GM15510 (cell line): ENCODE results near the gene ETV1.

ENCODE experiments used
- POLR2A ChIP-seq: IDR thresholded peaks from 3 replicates; pipeline ENCODE4 v1.6.1; 2011; ENCODE audit warnings: borderline replicate concordance; ENCODE audit not compliant: insufficient read length; ENCODE audit errors: extremely low read depth

The ETV1 gene

DNA sequence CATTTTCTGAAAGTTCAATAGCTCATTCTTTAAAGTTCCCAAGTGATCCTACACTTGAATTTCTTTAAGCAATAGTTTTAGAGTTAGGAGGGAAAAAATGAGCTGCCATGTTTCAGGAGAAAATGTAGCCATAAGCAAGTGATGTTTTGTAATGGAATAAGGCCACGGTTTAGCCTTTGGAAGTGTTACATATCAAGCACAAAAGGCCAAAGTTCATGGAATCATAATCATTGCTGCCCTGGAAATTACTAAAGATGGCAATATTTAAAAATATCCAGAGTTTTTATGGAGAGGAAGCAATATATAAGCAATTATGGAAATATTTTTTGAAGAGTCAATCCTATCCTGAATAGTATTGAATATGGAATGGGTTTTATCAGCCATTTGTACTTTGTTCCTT is 68.4 kb downstream of the ETV1 start:
- no peak for TF ChIP-seq POLR2A

DNA sequence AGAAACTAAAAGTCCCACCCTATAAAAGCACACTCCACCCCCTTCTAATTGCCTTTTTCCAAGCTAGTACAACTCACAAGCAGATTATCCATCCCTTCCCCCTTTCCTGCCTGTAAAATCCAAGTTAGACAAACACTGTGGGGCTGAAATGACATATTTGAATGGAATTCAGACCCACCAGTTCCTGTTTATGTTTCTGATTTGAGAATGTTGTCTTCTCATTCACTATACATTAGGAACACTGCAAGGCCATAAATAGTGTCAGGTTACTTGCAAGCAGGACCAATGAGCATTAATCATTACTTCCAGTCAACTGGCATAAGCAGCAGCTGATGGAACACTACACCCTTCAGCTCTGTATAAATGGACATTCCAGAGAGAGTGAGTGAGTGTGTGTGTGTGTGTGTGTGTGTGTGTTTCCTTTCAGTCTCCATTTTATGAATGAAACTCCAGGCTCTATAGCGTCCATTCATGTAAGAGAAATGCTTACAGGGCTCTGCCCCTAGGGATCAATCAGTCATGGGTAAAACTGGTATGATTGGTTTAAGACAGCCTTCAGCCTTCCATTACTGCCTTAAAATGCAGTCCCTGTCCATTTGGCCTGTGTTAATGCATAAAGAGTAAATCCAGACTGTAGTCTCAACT is 69.3 kb downstream of the ETV1 start:
- TF ChIP-seq POLR2A: no peak

DNA sequence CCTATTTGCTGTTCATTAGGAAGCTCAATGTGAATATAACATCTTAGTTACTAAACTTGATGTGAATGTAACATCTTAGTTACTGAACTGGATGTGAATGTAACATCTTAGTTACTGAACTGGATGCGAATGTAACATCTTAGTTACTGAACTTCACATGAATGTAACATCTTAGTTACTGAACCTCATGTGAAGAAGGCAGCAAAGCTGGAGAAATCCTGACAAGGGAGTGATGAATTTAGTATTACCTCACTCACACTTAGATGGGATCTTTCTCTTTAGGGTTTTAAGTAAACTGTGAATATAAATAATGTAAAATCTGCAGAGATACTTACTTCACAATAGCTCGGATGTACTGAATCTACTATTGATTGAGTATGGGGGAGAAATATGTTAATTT is 73.6 kb downstream of the ETV1 start:
- no peak for TF ChIP-seq POLR2A

DNA sequence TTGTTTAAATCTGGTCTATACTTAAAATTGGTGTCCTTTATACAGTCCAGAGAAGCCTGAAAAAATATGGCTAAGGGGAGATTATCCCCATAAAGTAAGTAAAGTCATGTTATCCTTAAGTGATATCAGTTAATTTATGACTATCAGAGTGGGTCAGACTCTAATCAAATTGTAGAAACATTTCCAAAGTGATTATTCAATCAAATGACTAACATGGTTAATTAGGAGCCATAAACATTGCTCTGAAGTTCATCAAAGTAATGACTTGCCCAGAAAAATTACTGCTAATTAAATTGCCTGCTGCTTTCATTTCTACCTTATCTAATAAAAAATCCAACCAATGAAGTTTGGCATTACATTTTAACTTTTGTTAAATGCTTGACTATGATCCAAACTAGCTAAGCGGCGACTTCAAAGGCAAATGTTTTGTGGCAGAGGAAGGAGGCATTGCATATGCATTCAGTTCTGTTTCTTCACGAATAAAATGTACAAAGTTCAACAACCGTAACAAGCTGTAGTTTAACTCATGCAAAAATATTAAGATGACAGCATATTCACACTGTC is 76.7 kb downstream of the ETV1 start:
- no peak for TF ChIP-seq POLR2A

DNA sequence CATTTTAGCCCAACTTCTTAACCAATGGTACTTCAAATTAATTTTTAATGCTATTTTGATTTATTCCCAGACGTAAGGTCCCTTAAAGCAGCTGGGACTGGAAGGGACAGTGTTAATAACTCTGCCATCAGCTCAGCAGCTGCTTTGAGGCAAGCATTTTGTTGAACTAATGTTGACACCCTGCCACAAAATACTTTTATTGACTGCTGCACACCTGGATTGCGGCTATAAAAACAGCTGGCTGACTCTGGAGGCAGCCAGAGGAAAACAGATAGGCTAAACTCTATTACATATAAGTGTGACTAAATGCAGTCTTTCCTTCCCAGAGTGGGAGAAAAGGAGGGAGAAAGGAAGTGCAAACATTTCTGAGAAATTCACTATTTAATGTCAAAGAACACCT is 77.6 kb downstream of the ETV1 start:
- TF ChIP-seq POLR2A: no peak

DNA sequence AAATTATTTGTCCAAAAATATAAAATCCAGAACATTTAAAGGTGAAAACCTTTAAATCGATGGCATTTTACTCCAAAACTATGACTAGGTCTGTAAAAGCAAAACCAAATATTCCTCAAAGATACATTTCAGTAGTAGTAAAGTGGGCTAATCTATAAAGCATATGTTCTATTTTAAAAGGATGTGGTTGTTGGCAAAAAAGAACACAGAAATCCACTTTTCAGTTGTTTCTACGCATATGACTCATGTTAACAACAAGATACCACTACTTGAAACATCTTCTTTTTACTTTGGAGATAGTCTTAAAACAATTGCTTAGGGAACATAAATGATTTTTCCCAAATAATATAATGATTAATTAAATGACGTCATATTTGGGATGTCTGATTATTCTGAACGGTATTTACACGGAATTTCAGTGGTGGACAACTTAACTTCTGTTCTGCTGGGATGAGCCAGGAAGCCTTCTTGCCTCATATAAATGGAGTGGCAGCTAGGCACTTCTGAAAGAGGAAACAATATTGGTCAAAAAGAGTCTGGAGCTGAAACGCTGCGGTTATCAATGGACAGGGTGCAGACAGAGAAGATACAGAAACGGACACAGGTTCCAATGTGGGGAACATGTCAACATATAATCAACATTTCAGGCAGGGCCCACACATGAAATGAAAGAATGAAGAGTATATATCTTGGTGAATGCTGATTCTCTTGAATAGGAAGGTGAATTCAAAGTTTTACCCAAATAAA is 78.5 kb downstream of the ETV1 start:
- no peak for TF ChIP-seq POLR2A

DNA sequence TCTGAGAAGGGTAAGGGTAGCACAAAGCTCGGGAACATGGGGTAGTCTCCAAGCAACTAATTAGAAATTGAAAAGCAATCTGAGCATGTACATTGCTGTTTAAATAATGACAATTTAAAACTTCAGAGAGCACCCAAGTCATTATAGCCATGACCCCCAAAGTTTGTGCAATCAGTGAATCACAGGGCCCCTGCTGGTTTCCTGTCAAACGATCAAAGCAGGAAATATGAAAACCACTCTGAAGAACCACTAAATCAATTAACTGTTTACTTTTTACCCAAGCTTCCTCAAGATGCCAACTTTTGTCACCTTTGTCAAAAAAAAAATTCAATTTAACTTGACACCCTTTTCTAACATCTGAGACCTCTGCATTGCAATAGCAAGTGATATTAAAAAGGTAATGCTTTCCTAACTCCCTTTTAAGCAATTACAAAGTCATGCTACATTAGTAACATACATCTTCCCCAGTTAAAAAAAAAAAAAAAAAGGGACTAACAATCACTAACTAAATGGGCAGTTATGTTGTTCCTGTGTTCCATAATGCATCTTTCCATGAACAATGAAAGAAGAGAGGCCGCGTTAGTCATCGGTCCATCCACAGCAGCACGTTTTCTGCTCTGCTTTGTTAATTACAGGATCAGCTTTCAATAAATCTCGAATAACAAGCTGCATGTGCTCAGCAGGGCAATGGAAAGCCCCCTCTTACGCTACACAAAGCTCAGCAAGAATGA is 80.6 kb downstream of the ETV1 start:
- no peak for TF ChIP-seq POLR2A

DNA sequence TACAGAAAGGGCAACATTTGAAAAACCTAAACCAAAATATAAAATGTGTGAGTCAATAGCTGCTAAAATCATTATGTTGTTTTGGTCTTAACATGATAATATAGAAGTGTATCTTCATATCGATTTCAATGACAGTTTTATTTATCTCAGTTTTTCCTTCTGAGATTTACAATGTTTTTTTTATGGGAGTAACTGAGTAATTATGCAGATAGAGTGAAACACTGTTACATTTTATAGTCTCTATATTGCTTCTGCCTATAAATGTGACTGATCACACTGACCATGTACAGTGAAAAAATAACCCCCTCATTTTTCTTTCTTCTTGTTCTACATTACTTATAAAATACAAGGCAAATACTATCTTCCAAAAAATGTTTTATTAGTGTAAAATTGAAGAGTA is 81.6 kb downstream of the ETV1 start:
- TF ChIP-seq POLR2A: no peak

DNA sequence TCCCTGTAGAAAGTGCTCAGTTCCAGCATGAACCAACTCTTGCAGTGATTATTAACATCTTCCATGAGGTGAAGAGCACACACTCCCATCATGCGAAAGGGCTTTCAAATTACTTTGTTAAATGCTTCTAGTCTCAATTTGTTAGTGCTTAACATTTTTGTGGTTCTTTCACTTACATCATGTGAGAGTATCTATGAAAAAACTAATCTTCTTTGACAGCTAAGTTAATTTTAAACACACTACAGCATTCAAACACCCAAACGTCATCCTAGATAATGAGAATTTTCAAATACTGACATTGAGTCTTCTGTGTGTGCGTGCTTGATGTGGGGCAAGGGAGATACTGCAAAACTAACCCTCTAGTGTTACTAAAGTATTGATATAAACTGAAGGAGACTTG is 84.8 kb downstream of the ETV1 start:
- TF ChIP-seq POLR2A: no peak

DNA sequence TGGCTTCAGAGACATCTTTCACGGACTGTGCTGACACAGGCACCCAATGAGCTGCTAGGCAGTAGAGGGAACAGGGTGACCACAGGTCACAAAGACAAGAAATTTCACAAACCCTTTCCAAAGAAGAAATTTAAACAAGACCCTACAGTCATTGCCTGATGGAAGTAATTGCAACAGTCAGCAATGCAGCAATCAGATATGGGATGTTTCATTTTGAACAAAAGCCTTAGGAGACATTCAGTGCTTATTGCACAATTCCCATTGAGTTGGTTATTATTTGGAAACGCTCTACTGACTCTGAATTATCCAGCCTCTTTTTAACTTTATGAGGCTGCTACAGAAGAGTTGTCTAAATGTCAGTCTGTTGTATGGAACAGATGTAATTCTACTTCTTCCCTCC is 85.5 kb downstream of the ETV1 start:
- no peak for TF ChIP-seq POLR2A

DNA sequence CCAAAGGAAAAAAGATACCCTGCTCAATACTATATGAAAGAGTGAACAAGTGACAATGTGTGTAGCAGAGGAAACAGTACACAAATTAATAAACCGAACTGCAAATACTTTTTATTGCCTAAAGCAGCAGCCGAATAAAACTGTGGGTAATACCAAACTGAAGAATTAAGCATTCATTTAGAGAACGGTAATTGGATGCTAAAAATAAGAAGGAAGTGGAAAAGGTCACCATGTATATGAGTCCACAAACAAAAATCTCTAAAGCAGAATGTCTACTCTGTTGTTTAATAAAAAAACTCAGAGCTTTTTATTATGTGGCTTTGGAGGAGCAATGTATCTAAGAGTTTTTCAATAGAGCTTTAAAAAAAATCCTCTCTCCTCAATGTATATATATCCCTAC is 87.9 kb downstream of the ETV1 start:
- no peak for TF ChIP-seq POLR2A

DNA sequence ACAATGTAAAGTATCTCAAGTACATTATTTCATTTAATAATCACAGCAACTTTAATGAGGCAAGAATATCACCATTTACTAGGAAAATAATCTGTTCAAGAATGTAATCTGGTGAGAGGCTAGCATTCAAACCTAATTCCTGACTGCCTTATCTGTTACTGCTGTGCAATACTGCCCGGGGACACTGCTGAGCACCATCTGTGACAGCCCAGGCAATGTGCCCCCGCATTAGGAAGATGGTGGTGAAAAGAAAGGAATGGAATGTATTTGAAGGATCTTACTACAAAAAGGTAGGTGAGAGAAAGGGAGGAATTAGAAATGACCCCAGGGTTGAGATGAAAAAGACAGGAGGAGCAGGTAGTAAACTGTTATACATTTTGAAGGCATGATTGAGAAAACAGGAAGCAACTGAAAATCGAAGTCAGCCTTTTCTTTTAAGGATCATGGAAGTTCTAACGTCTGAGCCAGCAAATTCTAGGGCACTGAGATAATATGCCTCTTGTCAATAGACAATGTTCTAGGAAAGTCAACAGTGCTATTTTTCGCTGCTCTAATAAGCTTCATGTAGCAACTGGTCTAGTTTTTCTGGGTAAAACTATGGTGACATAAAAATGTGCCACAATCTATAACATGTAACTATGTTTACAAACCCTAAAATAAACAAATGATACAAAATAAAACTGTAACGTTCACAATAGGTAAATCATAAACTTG is 90.4 kb downstream of the ETV1 start:
- TF ChIP-seq POLR2A: no peak

DNA sequence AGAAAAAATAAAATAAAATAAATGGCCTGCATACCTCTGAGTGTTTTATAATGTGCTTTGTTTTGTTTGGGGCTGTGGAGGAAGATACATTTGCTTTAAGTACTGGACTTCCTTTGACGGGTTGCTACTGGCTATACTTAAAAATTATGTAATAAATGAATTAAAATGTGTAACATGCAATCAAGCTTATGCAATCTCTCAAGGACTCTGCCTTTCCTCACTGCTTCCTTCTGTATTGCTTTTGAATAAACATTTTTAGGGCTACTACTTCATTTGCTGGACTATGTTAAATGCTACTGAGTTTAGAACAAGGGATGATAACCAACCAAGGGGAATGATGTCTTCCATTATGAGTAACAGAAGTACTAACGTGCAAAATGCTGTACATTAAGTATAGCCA is 91.6 kb downstream of the ETV1 start:
- TF ChIP-seq POLR2A: no peak

DNA sequence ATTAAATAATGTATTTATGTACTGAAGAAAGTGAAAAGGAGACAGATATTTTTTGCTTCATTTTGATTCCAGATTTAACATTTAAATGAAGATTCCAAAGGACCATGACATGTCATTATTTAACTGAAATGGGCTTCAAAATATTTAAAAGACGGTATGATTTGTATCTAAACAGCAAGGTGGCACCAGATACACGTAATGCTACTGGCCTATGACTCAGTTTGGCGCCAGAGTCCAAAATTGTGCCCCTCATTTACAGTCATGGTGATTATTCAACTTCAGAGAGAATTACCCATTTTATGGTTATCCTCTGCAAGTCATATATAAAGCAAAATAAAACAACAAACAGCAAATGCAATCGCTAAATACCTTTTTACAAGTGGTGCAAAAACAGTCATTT is 94.5 kb downstream of the ETV1 start:
- TF ChIP-seq POLR2A: no peak

DNA sequence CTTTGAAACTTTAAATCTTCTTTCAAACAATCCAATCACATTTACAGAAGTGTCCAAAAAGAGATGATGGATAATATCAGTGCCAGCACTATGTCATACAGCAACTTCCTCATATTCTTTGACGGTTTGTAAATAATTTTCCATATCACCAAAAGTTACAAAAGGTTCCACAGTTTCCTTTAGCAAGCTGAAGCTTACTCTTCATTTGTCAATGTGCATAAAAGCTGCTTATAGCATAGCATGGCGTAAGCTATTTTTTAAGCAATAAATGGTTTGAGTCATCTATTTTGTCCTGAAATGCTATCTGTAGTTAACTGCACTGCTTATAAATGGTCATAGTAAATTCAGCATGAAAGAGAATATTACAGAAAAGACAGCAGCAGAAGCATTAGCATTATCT is 95.1 kb downstream of the ETV1 start:
- no peak for TF ChIP-seq POLR2A
